T-cell (primary cell): ENCODE results near the gene FAAP100. TPM values are rescaled to one million over a fixed set of nuclear protein-coding genes. Genes with fewer than 3 reads are reported as not detected.

Source experiments
- ATAC-seq, 4 experiments: fragments of 200-7000 bp in 3 of 4; fragments of 150-1000 bp in 1 of 4; cut with Tn5 transposase; replicated peaks in 1 of 4; 1 replicate in 3 of 4; 2 replicates in 1 of 4; pipeline ENCODE4 v1.10.0; 2021; ENCODE audit warnings: moderate library complexity in 3 of 4, mild to moderate bottlenecking in 2 of 4, moderate number of reproducible peaks in 1 of 4
- CTCF ChIA-PET, 2 donors: fragments of 300-600 bp; sonication (Branson Sonifier 250); formaldehyde crosslinking; loops; one replicate each; lab custom pipeline; 2022; ENCODE audit warnings: antibody characterized with exemption in 2 of 2; lab: Charles Lee
- POLR2A ChIA-PET, 2 donors: fragments of 300-600 bp; sonication (Branson Sonifier 250); formaldehyde crosslinking; loops; one replicate each; lab custom pipeline; 2022; ENCODE audit warnings: antibody characterized with exemption in 2 of 2; lab: Charles Lee
- DNase-seq, 35 experiments: peaks; one replicate each; pipeline versions ENCODE4 v3.0.0 to v3.0.0-alpha.2; 2013 to 2023
- H3K27ac ChIP-seq: one replicate; pipeline ENCODE4 v1.5.1; 2013; ENCODE audit warnings: low read length
- H3K27me3 ChIP-seq, 2 experiments: replicated peaks in 1 of 2; 1 replicate in 1 of 2; 2 replicates in 1 of 2; pipeline versions ENCODE4 v1.6.1 to v1.7.0; 2013; ENCODE audit warnings: low read length in 1 of 2, mixed read lengths in 1 of 2; ENCODE audit not compliant: control insufficient read depth in 2 of 2, insufficient read depth in 2 of 2; ENCODE audit errors: extremely low read depth in 1 of 2
- H3K36me3 ChIP-seq, 2 donors: 1 replicate in 1 of 2; 2 replicates in 1 of 2; pipeline versions ENCODE4 v1.6.1 to v1.7.0; 2013; ENCODE audit warnings: low read length in 1 of 2; ENCODE audit not compliant: control insufficient read depth in 2 of 2, insufficient read depth in 1 of 2; ENCODE audit errors: extremely low read depth in 1 of 2
- H3K4me1 ChIP-seq, 2 experiments: 1 replicate in 1 of 2; 2 replicates in 1 of 2; pipeline versions ENCODE4 v1.6.1 to v1.7.0; 2013; ENCODE audit warnings: low read length in 2 of 2, mixed read lengths in 1 of 2; ENCODE audit not compliant: insufficient read depth in 2 of 2, control insufficient read depth in 1 of 2; ENCODE audit errors: extremely low read depth in 1 of 2
- H3K4me3 ChIP-seq, 2 donors: 1 replicate in 1 of 2; 2 replicates in 1 of 2; pipeline versions ENCODE4 v1.5.1 to v1.7.0; 2013; ENCODE audit warnings: mild to moderate bottlenecking in 2 of 2, low read length in 1 of 2, moderate library complexity in 1 of 2; ENCODE audit not compliant: control insufficient read depth in 1 of 2; ENCODE audit errors: extremely low read depth in 1 of 2
- H3K9me3 ChIP-seq: 2 replicates; pipeline ENCODE4 v1.7.0; 2013
- H3K27ac Mint-ChIP-seq, 2 donors: one replicate each; pipeline ENCODE4 v1.8.0; 2020 to 2021; ENCODE audit warnings: mild to moderate bottlenecking in 2 of 2, mixed read lengths in 2 of 2
- H3K27me3 Mint-ChIP-seq, 2 donors: one replicate each; pipeline ENCODE4 v1.8.0; 2021 to 2022; ENCODE audit warnings: mixed read lengths in 2 of 2
- H3K36me3 Mint-ChIP-seq: one replicate; pipeline ENCODE4 v1.8.0; 2021; ENCODE audit warnings: mixed read lengths
- H3K4me1 Mint-ChIP-seq, 3 donors: one replicate each; pipeline ENCODE4 v1.8.0; 2020 to 2022; ENCODE audit warnings: mixed read lengths in 3 of 3, mild to moderate bottlenecking in 1 of 3
- H3K4me3 Mint-ChIP-seq, 3 donors: one replicate each; pipeline ENCODE4 v1.8.0; 2020 to 2022; ENCODE audit warnings: mild to moderate bottlenecking in 3 of 3, mixed read lengths in 3 of 3, moderate library complexity in 3 of 3
- H3K9me3 Mint-ChIP-seq, 3 donors: one replicate each; pipeline ENCODE4 v1.8.0; 2020 to 2022; ENCODE audit warnings: mixed read lengths in 3 of 3
- WGBS: methylation state at CpG from one replicate; pipeline ENCODE4 v1.1.5; 2013; ENCODE audit warnings: missing lambda C conversion rate; ENCODE audit not compliant: insufficient coverage; 5-methylcytosine and 5-hydroxymethylcytosine counted together
- total RNA-seq, 35 experiments: library from RNA in 6 of 35; stranded (reverse) in 6 of 35; fragments of 120-200 nt in 1 of 35; gene quantifications; one replicate each; pipeline versions ENCODE4 v1.2.1 to v1.2.4 and lab custom pipeline; 2013 to 2026

Gene FAAP100
- total RNA-seq, 5 donors from 2014 or later (not counting 1 experiment from before 2014, with no cell fraction given), result 31.7 to 62.1 (median 59.0) TPM

DNA sequence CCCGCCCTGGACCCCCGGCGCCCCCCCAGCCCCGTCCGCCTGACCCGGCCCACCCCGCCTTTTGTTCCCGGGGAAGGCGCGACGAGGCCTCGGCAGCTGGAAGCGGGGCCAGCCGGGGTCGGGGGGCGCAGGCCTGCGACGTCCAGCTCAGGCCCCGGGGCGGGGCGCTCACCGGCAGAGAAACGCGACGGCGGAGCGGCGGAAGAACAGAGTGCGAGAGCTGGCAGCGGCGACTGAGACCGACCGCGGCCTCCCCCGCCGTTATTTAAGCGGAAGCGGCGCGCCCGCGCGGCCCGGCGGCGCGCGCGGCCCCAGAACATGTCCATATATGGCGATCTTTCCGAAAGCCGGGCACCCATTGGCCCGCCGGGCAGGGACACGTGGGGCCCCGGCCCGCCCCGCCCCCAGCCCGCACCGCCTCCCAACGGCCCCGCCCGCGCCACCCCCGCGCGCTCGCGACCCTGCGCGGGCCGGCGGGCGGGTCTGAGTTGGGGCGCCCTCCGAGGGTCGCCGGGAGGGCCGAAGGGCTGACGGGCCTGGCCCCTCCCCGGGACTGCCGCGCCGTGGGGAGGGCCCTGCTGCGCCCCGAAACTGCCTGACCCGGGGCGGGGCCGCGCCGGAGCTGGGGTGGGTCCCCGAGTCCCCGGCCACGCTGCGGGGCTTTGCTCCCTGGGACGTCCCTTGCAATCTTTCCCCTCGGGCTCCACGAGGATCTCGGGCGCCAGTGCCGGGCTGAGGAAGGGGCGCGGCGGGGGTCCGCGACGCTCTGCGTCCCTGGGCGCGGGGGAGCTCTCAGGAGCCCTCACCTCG lies 39.4 kb downstream of the FAAP100 start, which contains the start of gene ACTG1:
Gene ACTG1, minus strand, starts transcription at position 238 of the 810 bp plus-strand sequence. CDS start 445 bp downstream, outside the sequence.
- no peaks in the 10 kb centered on the region for H3K27me3 Mint-ChIP-seq

DNA sequence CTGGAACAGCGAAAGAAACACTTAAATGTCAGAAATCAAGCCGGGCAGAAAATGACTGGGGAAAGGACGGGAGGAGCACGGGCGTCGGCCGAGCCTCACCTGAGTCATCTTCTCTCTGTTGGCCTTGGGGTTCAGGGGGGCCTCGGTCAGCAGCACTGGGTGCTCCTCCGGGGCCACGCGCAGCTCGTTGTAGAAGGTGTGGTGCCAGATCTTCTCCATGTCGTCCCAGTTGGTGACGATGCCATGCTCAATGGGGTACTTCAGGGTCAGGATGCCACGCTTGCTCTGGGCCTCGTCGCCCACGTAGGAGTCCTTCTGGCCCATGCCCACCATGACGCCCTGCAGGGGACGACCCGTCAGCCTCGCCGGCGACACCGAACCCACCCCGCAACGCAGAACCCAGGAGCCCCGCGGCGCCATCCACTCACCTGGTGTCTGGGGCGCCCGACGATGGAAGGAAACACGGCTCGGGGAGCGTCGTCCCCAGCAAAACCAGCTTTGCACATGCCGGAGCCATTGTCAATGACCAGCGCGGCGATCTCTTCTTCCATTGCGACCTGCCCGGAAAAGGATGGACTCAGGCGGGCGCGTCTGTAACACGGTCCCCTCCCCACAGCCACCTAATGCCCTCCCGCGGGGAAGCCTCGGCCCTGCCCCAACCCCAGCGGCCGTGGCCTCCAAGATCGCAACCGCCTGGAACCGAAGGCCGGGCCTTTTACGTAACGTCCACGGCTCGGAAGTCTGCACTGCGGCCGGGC lies 40.2 kb downstream of the FAAP100 start:
- ChIA-PET CTCF (no interaction called here), POLR2A (no interaction called here)
- H3K9me3 Mint-ChIP-seq, result no peaks in the 10 kb centered on the region
- H3K36me3 Mint-ChIP-seq, result peaks cover 35% of the 10 kb centered on the region
- H3K27me3 ChIP-seq, result no peaks in the 10 kb centered on the region
- under 1% methylated on average over 56 of the region's 62 CpGs for WGBS
- H3K4me1 Mint-ChIP-seq, result peaks cover 44 to 59% (median 57%) of the 10 kb centered on the region in 3 donors
- DNase-seq (peak in 11 of 35 experiments; percentile 20 to 50 (median 33)), ATAC-seq (peak in 1 of 4 experiments; percentile 0)
- no peaks in the 10 kb centered on the region for H3K27me3 Mint-ChIP-seq
- peaks cover 26 to 77% of the 10 kb centered on the region in 2 experiments for H3K4me1 ChIP-seq
- H3K9me3 ChIP-seq, result no peaks in the 10 kb centered on the region
- H3K27ac Mint-ChIP-seq, result peak overlapping the region; percentile 93 to 96
- H3K36me3 ChIP-seq, result peaks cover 16 to 37% of the 10 kb centered on the region in 2 donors
- peak overlapping the region; percentile 56 for H3K27ac ChIP-seq
- peak overlapping the region; percentile 95 to 98 (median 98) for H3K4me3 Mint-ChIP-seq
- H3K4me3 ChIP-seq, result peak overlapping the region; percentile 80 to 96

More for the DNA sequence above, 39.4 kb downstream of the FAAP100 start, which contains the start of gene ACTG1:
- peaks cover 16 to 37% of the 10 kb centered on the region in 2 donors for H3K36me3 ChIP-seq
- peak within 1 kb of the TSS; percentile 81 for H3K27ac ChIP-seq
- H3K9me3 ChIP-seq, result no peaks in the 10 kb centered on the region
- CTCF ChIA-PET, result no interaction called here
- Mint-ChIP-seq H3K9me3 (no peaks in the 10 kb centered on the region), H3K27ac (peak within 1 kb of the TSS; percentile 93 to 96), H3K4me1 (peaks cover 43 to 57% (median 53%) of the 10 kb centered on the region in 3 donors), H3K4me3 (peak within 1 kb of the TSS; percentile 95 to 98 (median 98)), H3K36me3 (peaks cover 35% of the 10 kb centered on the region)
- peaks cover 26 to 83% of the 10 kb centered on the region in 2 experiments for H3K4me1 ChIP-seq
- POLR2A ChIA-PET, result no interaction called here
- ATAC-seq (peak; percentile 69 to 77 (median 74)), DNase-seq (peak; percentile 85 to 95 (median 91))
- no peaks in the 10 kb centered on the region for H3K27me3 ChIP-seq
- peak within 1 kb of the TSS; percentile 84 to 96 for H3K4me3 ChIP-seq
- under 1% methylated on average over 97 of the region's 111 CpGs for WGBS

DNA sequence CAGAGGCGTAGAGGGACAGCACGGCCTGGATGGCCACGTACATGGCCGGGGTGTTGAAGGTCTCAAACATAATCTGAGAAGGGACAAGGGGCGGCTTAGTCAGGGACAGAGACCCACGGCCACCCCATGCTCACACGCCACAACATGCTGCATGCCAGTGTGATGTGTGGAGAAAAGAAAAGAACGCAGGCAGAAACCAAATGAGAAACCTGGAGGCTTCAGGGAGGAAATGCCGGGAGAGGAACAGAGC lies 40.7 kb downstream of the FAAP100 start:
- H3K36me3 ChIP-seq, result peaks cover 16 to 37% of the 10 kb centered on the region in 2 donors
- peak overlapping the region; percentile 80 to 96 for H3K4me3 ChIP-seq
- whole genome bisulfite sequencing, result 0% methylated on average over 3 of the region's 9 CpGs
- POLR2A ChIA-PET, result no interaction called here
- peak overlapping the region; percentile 95 to 98 (median 98) for H3K4me3 Mint-ChIP-seq
- CTCF ChIA-PET, result no interaction called here
- H3K9me3 Mint-ChIP-seq, result no peaks in the 10 kb centered on the region
- H3K9me3 ChIP-seq, result no peaks in the 10 kb centered on the region
- peaks cover 40 to 55% (median 55%) of the 10 kb centered on the region in 3 donors for H3K4me1 Mint-ChIP-seq
- H3K27ac ChIP-seq, result peak overlapping the region; percentile 56
- H3K4me1 ChIP-seq, result peaks cover 26 to 72% of the 10 kb centered on the region in 2 experiments
- H3K27me3 Mint-ChIP-seq, result no peaks in the 10 kb centered on the region
- H3K27me3 ChIP-seq, result no peaks in the 10 kb centered on the region
- DNase-seq (peak in 1 of 35 experiments; percentile 32), ATAC-seq (no peak)
- peaks cover 35% of the 10 kb centered on the region for H3K36me3 Mint-ChIP-seq
- H3K27ac Mint-ChIP-seq, result peak overlapping the region; percentile 93 to 96

DNA sequence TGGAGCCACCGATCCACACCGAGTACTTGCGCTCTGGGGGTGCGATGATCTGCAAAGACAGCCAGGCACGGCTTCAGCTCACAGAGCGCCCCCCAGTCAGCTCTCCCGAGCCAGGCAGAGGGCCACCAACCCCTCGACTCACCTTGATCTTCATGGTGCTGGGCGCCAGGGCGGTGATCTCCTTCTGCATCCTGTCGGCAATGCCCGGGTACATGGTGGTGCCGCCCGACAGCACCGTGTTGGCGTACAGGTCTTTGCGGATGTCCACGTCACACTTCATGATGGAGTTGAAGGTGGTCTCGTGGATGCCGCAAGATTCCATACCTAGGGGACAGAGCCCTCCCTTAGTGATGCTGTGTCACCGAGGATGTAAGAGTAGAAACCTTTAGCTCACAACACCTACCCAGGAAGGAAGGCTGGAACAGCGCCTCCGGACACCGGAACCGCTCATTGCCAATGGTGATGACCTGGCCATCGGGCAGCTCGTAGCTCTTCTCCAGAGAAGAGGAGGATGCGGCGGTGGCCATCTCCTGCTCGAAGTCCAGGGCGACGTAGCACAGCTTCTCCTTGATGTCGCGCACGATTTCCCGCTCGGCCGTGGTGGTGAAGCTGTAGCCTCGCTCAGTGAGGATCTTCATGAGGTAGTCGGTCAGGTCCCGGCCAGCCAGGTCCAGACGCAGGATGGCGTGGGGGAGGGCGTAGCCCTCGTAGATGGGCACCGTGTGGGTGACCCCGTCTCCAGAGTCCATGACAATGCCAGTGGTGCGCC lies 41.2 kb downstream of the FAAP100 start:
- peaks cover 26 to 67% of the 10 kb centered on the region in 2 experiments for H3K4me1 ChIP-seq
- H3K4me1 Mint-ChIP-seq, result peaks cover 35 to 50% (median 49%) of the 10 kb centered on the region in 3 donors
- DNase-seq, result peak in 28 of 35 experiments; percentile 33 to 67 (median 48)

DNA sequence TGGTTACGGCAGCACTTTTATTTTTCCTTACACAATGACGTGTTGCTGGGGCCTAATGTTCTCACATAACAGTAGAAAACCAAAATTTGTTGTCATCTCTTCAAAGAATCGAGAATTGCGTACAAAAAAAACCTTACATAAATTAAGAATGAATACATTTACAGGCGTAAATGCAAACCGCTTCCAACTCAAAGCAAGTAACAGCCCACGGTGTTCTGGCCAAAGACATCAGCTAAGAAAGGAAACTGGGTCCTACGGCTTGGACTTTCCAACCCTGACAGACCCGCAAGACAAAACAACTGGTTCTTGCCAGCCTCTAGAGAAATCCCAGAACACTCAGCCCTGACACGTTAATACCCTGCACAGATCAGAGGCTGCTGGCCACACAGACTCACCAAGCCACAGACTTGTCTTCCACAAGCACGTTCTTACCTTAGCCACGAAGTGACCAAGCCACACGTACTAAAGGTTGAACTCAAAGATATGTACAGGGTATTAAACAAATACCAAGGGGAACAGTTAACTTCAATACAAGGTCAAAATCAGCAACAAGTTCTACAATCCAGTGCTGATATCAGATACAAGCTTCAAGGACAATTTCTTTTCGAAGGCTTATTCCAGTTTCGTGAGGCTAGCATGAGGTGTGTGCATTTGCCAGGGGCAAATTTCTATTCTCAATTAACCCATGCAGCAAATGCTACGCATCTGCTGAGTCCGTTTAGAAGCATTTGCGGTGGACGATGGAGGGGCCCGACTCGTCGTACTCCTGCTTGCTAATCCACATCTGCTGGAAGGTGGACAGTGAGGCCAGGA lies 42.0 kb downstream of the FAAP100 start:
- H3K36me3 Mint-ChIP-seq, result peaks cover 35% of the 10 kb centered on the region
- Histone ChIP-seq H3K27ac (peak overlapping the region; percentile 56), H3K4me1 (peaks cover 24 to 59% of the 10 kb centered on the region in 2 experiments), H3K4me3 (peak overlapping the region; percentile 80 to 96), H3K9me3 (no peaks in the 10 kb centered on the region), H3K27me3 (no peaks in the 10 kb centered on the region), H3K36me3 (peaks cover 16 to 37% of the 10 kb centered on the region in 2 donors)
- ChIA-PET CTCF (no interaction called here), POLR2A (no interaction called here)
- H3K4me3 Mint-ChIP-seq, result peak overlapping the region; percentile 95 to 98 (median 98)
- DNase-seq, result peak in 9 of 35 experiments; percentile 18 to 73 (median 35)
- WGBS, result under 1% methylated on average over 16 of the region's 22 CpGs
- H3K4me1 Mint-ChIP-seq, result peaks cover 29 to 44% (median 44%) of the 10 kb centered on the region in 3 donors
- no peaks in the 10 kb centered on the region for H3K27me3 Mint-ChIP-seq
- ATAC-seq, result no peak
- peak overlapping the region; percentile 93 to 96 for H3K27ac Mint-ChIP-seq
- H3K9me3 Mint-ChIP-seq, result no peaks in the 10 kb centered on the region

More for the DNA sequence above, 41.2 kb downstream of the FAAP100 start:
- H3K4me3 ChIP-seq, result peak overlapping the region; percentile 80 to 96
- Mint-ChIP-seq H3K36me3 (peaks cover 35% of the 10 kb centered on the region), H3K27ac (peak overlapping the region; percentile 93 to 96), H3K4me3 (peak overlapping the region; percentile 95 to 98 (median 98)), H3K9me3 (no peaks in the 10 kb centered on the region), H3K27me3 (no peaks in the 10 kb centered on the region)
- ChIA-PET POLR2A (no interaction called here), CTCF (no interaction called here)
- no peaks in the 10 kb centered on the region for H3K9me3 ChIP-seq
- H3K36me3 ChIP-seq, result peaks cover 16 to 37% of the 10 kb centered on the region in 2 donors
- peak overlapping the region; percentile 56 for H3K27ac ChIP-seq
- 0% methylated on average over 39 of the region's 48 CpGs for WGBS
- ATAC-seq, result no peak
- H3K27me3 ChIP-seq, result no peaks in the 10 kb centered on the region
